ENCODE data around the gene CEACAM7. TPM values are rescaled to one million over a fixed set of nuclear protein-coding genes. Genes with fewer than 3 reads are reported as not detected.

The CEACAM7 gene
- total and polyA plus RNA-seq, 10 of the 15 experiments (the other 5 are each of a cell fraction or from before 2014, with no cell fraction given), result not detected

DNA sequence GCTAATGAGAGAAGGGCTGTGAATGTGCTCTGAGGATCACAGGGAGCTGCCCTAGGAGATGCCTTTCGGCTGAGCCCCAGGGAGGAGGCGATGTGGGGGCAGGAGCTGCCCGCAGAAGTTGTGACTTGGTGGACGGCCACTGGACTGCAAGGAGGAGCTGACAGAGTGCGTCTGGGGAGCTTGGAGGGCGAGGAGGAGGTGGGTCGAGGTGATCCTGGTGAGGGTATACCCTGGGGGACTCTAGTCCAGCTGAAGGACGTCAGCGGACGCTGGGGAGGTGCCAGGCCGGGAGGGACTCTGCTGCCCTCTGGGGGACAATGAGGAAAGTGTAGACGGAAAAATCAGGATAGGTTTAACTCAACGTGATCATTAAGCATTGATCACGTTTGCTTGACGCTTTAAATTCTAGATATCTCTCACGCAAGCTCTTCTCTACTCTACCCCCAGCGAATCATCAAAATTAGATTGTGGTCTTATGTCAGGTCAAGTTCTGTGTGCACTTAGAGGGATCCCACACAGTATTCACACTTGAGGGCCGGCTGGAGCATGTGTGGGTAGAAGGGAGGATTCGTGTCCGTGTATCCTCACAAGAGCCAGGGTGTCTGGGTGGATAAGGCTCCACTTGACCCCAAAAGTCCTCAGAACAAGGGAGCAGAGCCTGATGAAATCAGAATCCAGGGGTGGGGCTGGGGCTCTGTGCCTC lies 3.3 kb upstream of the CEACAM7 start:
- peak; percentile 13 for FAIRE-seq
- Histone ChIP-seq H3K36me3 (ENCODE audit: control insufficient read depth in 2 of 2, insufficient read depth in 2 of 2, low read length in 1 of 2) (no peaks in the 10 kb centered on the region), H3K79me2 (ENCODE audit: control insufficient read depth, insufficient read depth, low read length) (no peaks in the 10 kb centered on the region), H3K9me3 (replicated peaks; ENCODE audit: control insufficient read depth, insufficient read depth, low read length) (no peaks in the 10 kb centered on the region), H3K27me3 (replicated peaks in 1 of 2; ENCODE audit: control insufficient read depth in 2 of 2, insufficient read depth in 2 of 2, low read length in 1 of 2) (peaks cover 0 to under 1% of the 10 kb centered on the region in 2 experiments; a peak in 2 of 4 replicates), H3K4me3 (no peak overlapping the region), H3K9ac (ENCODE audit: control insufficient read depth, insufficient read depth, low read length) (no peak overlapping the region), H4K20me1 (ENCODE audit: control insufficient read depth, insufficient read depth) (no peaks in the 10 kb centered on the region), H3K4me2 (ENCODE audit: control insufficient read depth, insufficient read depth) (no peak overlapping the region), H2AFZ (ENCODE audit: control insufficient read depth, low read depth, low read length) (no peak overlapping the region), H3K4me1 (ENCODE audit: control insufficient read depth, insufficient read depth, low read length) (no peaks in the 10 kb centered on the region), H3K27ac (ENCODE audit: control insufficient read depth, insufficient read depth) (no peak overlapping the region)
- POLR2A ChIA-PET, result no interaction called here
- peak; percentile 60 for ATAC-seq
- TF ChIP-seq RAD21 (IDR thresholded peaks at IDR 0.05; ENCODE audit: insufficient read depth, low read depth, low read length) (peak; percentile 24; the same call in 1 of the 2 replicates), MTA3 (IDR thresholded peaks at IDR 0.05; ENCODE audit: borderline replicate concordance, low read length) (no peak), SMC3 (IDR thresholded peaks at IDR 0.05; ENCODE audit: borderline replicate concordance, low read length) (peak; percentile 51)
- TF ChIP-seq, protein P1, sequence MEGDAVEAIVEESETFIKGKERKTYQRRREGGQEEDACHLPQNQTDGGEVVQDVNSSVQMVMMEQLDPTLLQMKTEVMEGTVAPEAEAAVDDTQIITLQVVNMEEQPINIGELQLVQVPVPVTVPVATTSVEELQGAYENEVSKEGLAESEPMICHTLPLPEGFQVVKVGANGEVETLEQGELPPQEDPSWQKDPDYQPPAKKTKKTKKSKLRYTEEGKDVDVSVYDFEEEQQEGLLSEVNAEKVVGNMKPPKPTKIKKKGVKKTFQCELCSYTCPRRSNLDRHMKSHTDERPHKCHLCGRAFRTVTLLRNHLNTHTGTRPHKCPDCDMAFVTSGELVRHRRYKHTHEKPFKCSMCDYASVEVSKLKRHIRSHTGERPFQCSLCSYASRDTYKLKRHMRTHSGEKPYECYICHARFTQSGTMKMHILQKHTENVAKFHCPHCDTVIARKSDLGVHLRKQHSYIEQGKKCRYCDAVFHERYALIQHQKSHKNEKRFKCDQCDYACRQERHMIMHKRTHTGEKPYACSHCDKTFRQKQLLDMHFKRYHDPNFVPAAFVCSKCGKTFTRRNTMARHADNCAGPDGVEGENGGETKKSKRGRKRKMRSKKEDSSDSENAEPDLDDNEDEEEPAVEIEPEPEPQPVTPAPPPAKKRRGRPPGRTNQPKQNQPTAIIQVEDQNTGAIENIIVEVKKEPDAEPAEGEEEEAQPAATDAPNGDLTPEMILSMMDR (IDR thresholded peaks at IDR 0.05 in 2 of 3, conservative IDR thresholded peaks at IDR 0.05 in 1 of 3; ENCODE audit: control insufficient read depth in 2 of 3, extremely low read depth in 1 of 3, insufficient read depth in 1 of 3, low read depth in 3 of 3, low read length in 3 of 3), result peak; percentile 59 to 75 (median 72)
- DNase-seq (ENCODE audit: low read depth, low spot score), result no peak
- no TSS peak for BruUV-seq (replicated peaks)
- in situ Hi-C loops (cut with MboI) (loop anchor here (5.0 kb wide), 1 partner anchor 49 kb away; no protein-coding TSS in a partner anchor), intact Hi-C loops (cut with micrococcal nuclease; ENCODE audit: unreplicated experiment) (loop anchor here (2.0 kb wide), 1 partner anchor 49 kb away; no protein-coding TSS in a partner anchor)
- CTCF ChIA-PET, result interaction anchor here (0.6 to 8.1 kb wide), 6 partner anchors 9 to 213 kb away, joined by 3 to 72 read pairs (median 3); no protein-coding TSS in a partner anchor
- RAD21 ChIA-PET (ENCODE audit: unreplicated experiment), result interaction anchor here (2.4 kb wide), 1 partner anchor 50 kb away, joined by 9 read pairs; no protein-coding TSS in a partner anchor
- 17% methylated on average over 20 of the region's 20 CpGs for WGBS (ENCODE audit: insufficient coverage, insufficient replicate concordance, low lambda C conversion rate, missing lambda C conversion rate)
- SMC1A ChIA-PET (ENCODE audit: uncharacterized antibody, unreplicated experiment), result interaction anchor here (3.0 kb wide), 1 partner anchor 50 kb away, joined by 25 read pairs; no protein-coding TSS in a partner anchor
